GM21390 (cell line): Measurements from ENCODE around the gene RABGEF1.
"Not testable (repeated sequence)": the region's sequence is repeated elsewhere in the genome, so short reads cannot be mapped to it uniquely, and the experiment has no call there.

ENCODE experiments used
- ATAC-seq: cut with Tn5 transposase; IDR thresholded peaks from one replicate; pipeline ENCODE4 v1.9.1; 2021; ENCODE audit not compliant: unreplicated experiment

The RABGEF1 gene

DNA sequence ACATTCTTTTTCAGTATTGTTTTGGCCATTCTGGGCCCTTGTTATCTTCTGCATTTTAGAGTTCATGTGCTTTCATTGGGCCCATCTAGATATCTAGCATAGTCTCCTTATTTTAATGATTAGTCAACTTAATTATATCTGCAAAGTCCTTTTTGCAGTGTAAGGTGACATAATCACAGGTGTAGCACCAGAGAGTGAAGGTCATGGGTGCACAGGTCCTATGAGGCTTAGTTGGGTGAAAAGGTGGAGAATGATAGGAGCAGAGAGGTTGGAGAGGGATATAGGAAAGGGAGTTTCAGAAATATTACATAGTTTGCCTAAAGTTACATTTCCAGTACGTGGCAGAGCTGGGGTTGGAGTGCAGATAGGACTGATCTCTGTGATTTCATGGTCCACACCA, 24.4 kb downstream of the RABGEF1 start:
- ATAC-seq: not testable (repeated sequence)

DNA sequence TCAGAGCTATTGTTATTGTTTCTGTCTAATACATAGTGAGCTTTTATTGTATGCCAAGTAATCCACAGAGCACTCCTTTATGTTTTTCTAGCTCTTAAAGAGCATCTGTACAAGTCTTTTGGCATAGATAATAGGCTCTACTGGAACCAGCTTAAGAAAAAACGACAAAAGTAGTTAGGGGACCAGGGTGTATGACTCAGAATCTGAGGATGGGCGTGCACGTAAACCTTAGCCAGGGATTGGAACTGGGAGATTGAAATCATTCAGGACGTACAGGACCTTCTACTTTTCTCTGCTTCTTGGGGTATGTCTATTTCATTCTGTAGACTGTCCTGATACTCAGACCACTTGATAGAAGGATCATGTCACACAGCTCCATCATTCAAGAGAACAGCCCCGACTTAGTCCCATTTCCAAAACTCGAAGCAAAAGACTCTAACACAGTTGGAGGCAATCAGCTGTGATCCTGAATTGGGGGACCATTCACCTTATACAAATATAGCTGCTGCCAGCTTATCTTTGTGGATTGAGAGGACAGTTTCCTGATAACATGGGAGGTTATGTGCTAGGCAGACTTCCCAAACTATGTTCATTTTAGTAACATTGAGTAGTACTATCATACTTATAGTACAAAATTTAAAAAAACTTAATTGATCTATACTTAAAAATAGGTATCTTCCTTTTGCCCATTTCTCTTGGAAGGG, 24.9 kb downstream of the RABGEF1 start:
- not testable (repeated sequence) for ATAC-seq

- no peak for ATAC-seq
Measured at GRCh38 chr7:66766041-66766440, 25.5 kb downstream of the RABGEF1 start.

DNA sequence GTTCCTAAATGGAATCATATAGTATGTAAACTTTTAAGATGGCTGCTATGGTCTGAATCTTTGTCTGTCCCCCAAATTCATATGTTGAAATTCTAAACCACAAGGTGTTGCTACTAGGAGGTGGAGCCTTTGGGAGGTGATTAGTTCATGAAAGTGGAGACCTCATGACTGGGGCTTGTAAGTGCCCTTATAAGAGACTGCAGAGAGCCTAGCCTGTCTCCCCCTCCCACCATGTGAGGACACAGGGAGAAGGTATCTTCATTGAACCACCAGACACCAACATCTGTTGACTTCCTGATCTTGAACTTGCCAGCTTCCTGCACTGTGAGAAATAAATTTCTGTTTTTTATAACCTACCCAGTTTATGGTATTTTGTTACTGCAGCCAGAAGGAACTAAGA, 27.0 kb downstream of the RABGEF1 start:
- ATAC-seq: not testable (repeated sequence)

- no peak for ATAC-seq
Measured at GRCh38 chr7:66768865-66769832, 28.6 kb downstream of the RABGEF1 start.

DNA sequence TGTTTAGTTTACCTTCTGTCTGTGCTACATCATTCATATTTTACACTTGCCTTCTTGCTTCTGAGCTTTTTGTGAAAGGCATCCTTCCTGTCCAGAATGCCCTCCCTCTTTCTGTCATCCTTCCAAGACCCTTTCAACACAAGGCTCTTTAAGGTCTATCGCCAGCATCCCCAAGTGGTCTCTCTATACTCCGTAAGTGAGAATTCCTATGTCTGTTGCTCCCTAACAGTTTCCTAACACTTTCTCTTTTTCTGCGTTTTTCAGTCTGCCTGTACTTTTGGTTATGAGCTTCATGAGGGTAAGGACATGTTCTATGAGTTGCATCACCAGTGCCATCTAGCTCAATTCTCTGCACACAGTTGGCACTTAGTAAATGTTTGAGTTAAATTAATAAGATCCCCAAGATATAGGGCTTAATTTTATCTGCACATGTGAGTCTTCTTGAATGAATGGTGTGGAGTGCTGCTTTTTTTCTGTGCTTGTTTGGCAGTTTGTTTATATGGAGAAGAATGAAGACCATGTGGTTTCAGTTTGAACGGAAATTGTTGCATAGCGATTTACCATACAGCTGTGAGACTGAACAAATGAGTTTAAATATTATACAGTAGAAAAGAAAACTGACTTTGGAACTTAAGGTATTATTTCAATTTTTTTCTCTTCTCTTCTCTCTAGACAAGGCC, 29.4 kb downstream of the RABGEF1 start:
- ATAC-seq: no peak

GRCh38 chr7:66771795-66772194, 31.3 kb downstream of the RABGEF1 start:
- no peak for ATAC-seq

GRCh38 chr7:66773744-66774143, 33.2 kb downstream of the RABGEF1 start:
- not testable (repeated sequence) for ATAC-seq

DNA sequence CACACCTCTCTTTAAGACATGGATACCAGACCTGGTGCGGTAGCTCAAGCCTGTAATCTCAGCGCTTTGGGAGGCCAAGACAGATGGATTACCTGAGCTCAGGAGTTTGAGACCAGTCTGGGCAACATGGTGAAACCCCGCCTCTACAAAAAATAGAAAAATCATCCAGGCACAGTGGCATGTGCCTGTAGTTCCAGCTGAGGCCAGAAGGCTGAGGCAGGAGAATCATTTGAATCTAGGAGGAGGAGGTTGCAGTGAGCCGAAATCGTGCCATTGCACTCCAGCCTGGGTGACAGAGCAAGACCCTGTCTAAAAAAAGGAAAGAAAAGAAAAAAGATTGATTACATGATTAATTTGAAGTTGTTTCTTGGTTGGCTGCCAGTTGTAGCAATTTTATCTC, 35.9 kb downstream of the RABGEF1 start:
- not testable (repeated sequence) for ATAC-seq

GRCh38 chr7:66776800-66777442, 36.4 kb downstream of the RABGEF1 start:
- ATAC-seq: no peak

GRCh38 chr7:66778201-66778600, 37.7 kb downstream of the RABGEF1 start:
- ATAC-seq: no peak

GRCh38 chr7:66779669-66780409, 39.3 kb downstream of the RABGEF1 start:
- no peak for ATAC-seq

DNA sequence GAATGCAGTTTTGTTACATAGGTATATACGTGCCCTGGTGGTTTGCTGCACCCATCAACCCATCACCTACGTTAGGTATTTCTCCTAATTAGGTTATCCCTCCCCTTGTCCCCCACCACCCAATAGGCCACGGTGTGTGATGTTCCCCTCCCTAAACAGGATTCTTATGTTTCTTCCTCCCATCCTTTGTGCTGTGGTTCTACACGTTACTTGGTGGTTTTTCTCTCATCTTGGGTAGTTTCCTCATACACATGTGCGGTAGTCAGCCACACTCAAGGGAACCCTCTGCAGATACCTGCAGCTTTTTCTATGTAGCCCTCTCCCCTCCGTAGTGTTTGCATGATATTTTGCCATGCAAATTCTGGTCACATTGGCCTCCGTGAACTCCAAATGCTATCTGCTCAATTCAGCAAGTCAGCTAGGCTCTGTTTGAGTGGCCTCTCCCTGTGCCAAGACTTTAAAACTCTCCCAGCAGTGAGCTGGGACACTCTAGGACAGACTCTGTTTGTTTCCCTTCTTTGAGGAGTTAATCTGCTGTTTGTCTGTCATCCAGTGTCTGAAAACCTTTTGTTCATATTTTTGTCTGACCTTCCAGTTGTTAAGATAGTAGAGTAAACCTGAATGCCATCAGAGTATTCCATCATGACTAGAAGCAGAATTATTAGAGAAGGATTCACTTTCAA, 41.0 kb downstream of the RABGEF1 start:
- ATAC-seq: no peak

DNA sequence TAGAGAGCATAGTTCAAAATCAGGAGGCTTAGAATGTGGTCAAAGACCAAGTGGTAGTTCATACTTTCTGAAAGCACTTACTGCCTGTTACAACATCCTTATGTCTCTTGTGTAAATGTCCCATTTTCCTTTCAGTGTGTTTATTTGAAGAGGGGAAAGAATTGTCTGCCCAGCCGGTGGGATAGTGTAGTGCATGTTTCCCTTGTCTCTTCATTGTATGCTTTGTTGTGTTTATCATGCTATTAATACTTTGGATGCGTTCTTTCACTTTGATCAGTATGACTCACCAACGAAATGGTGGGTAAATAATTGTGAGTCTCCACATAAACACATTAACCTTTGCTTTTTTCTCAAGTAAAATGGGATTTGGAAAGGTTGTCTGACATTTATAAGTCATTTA, 42.3 kb downstream of the RABGEF1 start:
- not testable (repeated sequence) for ATAC-seq

DNA sequence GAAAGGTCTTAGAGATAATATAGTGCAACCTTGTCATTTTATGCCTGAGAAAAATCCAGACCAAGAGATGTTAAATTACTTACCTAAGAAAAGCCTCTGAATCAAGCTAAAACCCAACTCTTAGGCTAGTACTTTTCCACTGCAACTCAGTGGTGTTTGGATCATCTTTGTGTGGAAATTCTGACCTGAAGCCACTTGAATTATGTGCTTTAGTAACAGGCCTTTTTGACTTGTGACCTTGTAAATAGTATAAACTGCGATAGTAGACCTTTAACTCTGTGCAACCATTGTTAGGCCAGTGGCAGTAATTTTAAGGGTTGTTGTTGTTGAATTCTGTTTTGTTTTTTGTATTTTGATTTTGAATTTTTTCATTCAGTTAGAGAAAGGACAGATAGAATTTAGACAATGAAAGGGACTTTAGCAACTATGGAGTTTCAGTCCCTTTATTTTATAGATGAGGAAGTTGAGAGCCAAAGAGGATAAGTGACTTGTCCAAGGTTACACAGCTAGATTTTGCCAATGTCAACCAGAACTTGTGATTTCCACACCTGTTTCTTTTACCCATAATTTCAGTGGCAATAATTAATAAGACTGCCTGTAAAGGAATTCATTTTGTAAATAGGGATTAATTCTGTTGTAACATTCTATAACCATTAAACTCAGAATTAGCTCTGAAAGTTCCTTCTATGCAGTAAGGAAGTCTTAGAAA, 43.5 kb downstream of the RABGEF1 start:
- ATAC-seq: not testable (repeated sequence)

DNA sequence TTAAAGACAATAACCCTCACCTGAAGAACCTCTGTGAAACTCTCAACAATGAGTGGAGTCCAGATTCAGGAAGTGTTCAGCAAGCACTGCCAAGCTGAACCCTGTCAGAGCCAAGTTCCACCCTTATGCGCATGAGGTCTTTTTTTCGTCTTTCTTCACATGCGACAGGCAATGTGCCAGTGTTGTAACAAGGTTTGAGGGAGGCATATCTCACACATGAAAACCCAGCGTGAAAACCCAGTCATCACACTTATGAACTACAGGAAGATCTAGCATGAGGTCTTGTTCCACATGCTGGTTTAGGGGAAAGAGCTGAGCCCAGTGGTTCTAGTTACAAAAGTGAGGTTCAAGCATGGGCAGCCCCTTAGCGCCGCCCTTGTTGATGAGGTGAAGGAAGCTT, 49.7 kb downstream of the RABGEF1 start:
- ATAC-seq: no peak

DNA sequence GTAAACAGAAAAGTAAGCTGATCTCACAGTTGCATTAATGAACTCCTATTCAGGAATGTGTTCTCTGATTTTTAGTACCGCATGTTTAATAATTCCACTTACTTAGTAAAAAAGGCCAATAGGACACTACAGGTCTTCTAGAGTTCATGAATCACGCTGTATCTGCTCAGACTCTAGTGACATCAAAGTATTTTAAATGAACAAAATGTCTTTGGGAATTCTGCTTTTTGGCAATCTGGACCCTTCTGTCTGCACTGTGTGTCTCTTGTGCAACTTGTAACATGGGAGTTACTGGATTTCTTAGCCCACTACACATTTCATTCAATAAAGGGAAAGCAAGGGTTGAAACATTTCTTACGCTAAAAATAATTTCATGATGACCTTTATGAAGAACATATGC, 50.2 kb downstream of the RABGEF1 start:
- no peak for ATAC-seq

GRCh38 chr7:66800591-66800990, 60.1 kb downstream of the RABGEF1 start:
- no peak for ATAC-seq

DNA sequence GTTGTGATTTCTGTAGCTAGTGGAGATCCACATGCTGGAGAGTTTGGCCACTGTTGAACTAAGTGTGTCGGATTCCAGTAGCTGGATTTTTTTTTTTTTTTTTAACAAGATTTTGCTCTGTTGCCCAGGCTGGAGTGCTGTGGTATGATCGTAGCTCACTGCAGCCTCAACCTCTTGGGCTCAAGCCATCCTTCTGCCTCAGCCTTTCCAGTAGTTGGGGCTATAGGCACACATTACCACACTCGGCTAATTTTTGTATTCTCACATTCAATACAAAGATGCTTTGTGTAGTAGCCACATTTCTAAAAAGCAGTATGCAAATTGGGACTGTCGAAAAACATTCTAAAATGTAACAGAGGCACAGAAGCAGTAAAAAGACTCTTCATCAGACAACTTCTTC, 63.5 kb downstream of the RABGEF1 start:
- no peak for ATAC-seq
